GM12878 (cell line): ENCODE measurements around the gene ASS1. TPM values are rescaled to one million over a fixed set of nuclear protein-coding genes. Genes with fewer than 3 reads are reported as not detected.

ENCODE experiments used
- ATAC-seq: fragments of 200-7000 bp; cut with Tn5 transposase; 3 replicates; pipeline ENCODE4 v1.9.1; 2020; ENCODE audit warnings: mild to moderate bottlenecking, moderate library complexity
- BruUV-seq: library from RNA; stranded (reverse); fragments of 400-500 nt; replicated peaks from 2 replicates; lab custom pipeline; 2021; lab: Mats Ljungman, UMichigan
- CTCF ChIA-PET: fragments of 300-600 bp; sonication (Branson Sonifier 250); formaldehyde crosslinking; extraction: SDS; loops from one replicate; lab custom pipeline; 2021; ENCODE audit warnings: inconsistent platforms; lab: Yijun Ruan, JAX
- POLR2A ChIA-PET: fragments of 350-600 bp; formaldehyde crosslinking; extraction: SDS; loops from one replicate; lab custom pipeline; 2021; ENCODE audit warnings: inconsistent platforms; lab: Charles Lee
- RAD21 ChIA-PET: fragments of 300-600 bp; sonication (Branson Sonifier 250); formaldehyde crosslinking; loops from one replicate; lab custom pipeline; 2023; ENCODE audit warnings: antibody characterized with exemption; ENCODE audit not compliant: unreplicated experiment; lab: Charles Lee
- SMC1A ChIA-PET: fragments of 300-600 bp; sonication (Branson Sonifier 250); formaldehyde crosslinking; loops from one replicate; lab custom pipeline; 2023; ENCODE audit not compliant: unreplicated experiment, uncharacterized antibody; lab: Charles Lee
- DNase-seq: peaks from one replicate; pipeline ENCODE4 v3.0.0-alpha.2; 2011; ENCODE audit warnings: low read depth, low spot score
- FAIRE-seq: peaks from 3 replicates; lab custom pipeline; 2011; peaks lifted over from hg19 to GRCh38; lab: Jason Lieb, UNC
- H2AFZ ChIP-seq: 2 replicates; pipeline ENCODE4 v1.6.0; 2011; ENCODE audit warnings: low read depth, low read length, control low read depth; ENCODE audit not compliant: control insufficient read depth
- H3K27ac ChIP-seq: 2 replicates; pipeline ENCODE4 v1.5.1; 2011; ENCODE audit warnings: control low read depth; ENCODE audit not compliant: control insufficient read depth, insufficient read depth
- H3K27me3 ChIP-seq, 2 experiments: replicated peaks in 1 of 2; 2 replicates each; pipeline versions ENCODE4 v1.6.0 to v1.6.1; 2011; ENCODE audit warnings: low read length in 1 of 2; ENCODE audit not compliant: control insufficient read depth in 2 of 2, insufficient read depth in 2 of 2
- H3K36me3 ChIP-seq, 2 experiments: 2 replicates each; pipeline ENCODE4 v1.5.1; 2011; ENCODE audit warnings: low read length in 1 of 2; ENCODE audit not compliant: control insufficient read depth in 2 of 2, insufficient read depth in 2 of 2
- H3K4me1 ChIP-seq: 2 replicates; pipeline ENCODE4 v1.6.1; 2011; ENCODE audit warnings: mild to moderate bottlenecking, low read length, moderate library complexity, mixed read lengths; ENCODE audit not compliant: control insufficient read depth, insufficient read depth
- H3K4me2 ChIP-seq: 2 replicates; pipeline ENCODE4 v1.6.0; 2011; ENCODE audit warnings: control low read depth; ENCODE audit not compliant: control insufficient read depth, insufficient read depth
- H3K4me3 ChIP-seq: fragments of 200-600 bp; sonication (generic); 2 replicates; pipeline ENCODE4 v1.5.1; 2016
- H3K79me2 ChIP-seq: 2 replicates; pipeline ENCODE4 v1.6.0; 2011; ENCODE audit warnings: low read length; ENCODE audit not compliant: control insufficient read depth, insufficient read depth
- H3K9ac ChIP-seq: 2 replicates; pipeline ENCODE4 v1.8.0; 2011; ENCODE audit warnings: low read length, control low read depth, mixed read lengths; ENCODE audit not compliant: control insufficient read depth, insufficient read depth
- H3K9me3 ChIP-seq: replicated peaks from 3 replicates; pipeline ENCODE4 v1.5.1; 2011; ENCODE audit warnings: mild to moderate bottlenecking, low read length; ENCODE audit not compliant: control insufficient read depth, insufficient read depth
- H4K20me1 ChIP-seq: 2 replicates; pipeline ENCODE4 v1.6.0; 2011; ENCODE audit not compliant: control insufficient read depth, insufficient read depth
- BHLHE40 ChIP-seq, 2 experiments: fragments of 450-650 bp in 1 of 2; IDR thresholded peaks; 2 replicates each; pipeline ENCODE4 v1.6.1; 2011 to 2017; ENCODE audit warnings: low read depth in 2 of 2, borderline replicate concordance in 1 of 2, improper control_type of control experiment in 1 of 2, low read length in 1 of 2, mild to moderate bottlenecking in 1 of 2
- CHD1 ChIP-seq: IDR thresholded peaks from 2 replicates; pipeline ENCODE4 v1.6.1; 2012; ENCODE audit warnings: low read depth, low read length, improper control_type of control experiment
- HDAC6 ChIP-seq: fragments of 200-600 bp; sonication (generic); IDR thresholded peaks from one replicate; pipeline ENCODE4 v1.8.0; 2017; ENCODE audit warnings: antibody characterized with exemption; ENCODE audit not compliant: unreplicated experiment
- MEF2A ChIP-seq: IDR thresholded peaks from 2 replicates; pipeline ENCODE4 v1.6.1; 2011; ENCODE audit warnings: low read depth, mild to moderate bottlenecking, low read length, moderate library complexity; ENCODE audit not compliant: insufficient read depth
- NFYB ChIP-seq: IDR thresholded peaks from 2 replicates; pipeline ENCODE4 v1.6.1; 2011; ENCODE audit warnings: low read depth, mild to moderate bottlenecking, low read length, improper control_type of control experiment, moderate library complexity; ENCODE audit not compliant: insufficient read depth
- POU2F2 ChIP-seq: IDR thresholded peaks from 3 replicates; pipeline ENCODE4 v1.6.1; 2011; ENCODE audit warnings: low read depth, mild to moderate bottlenecking, low read length, borderline replicate concordance
- RAD21 ChIP-seq: IDR thresholded peaks from 2 replicates; pipeline ENCODE4 v1.6.1; 2011; ENCODE audit warnings: mild to moderate bottlenecking, low read depth, low read length, moderate library complexity; ENCODE audit not compliant: insufficient read depth
- RAD51 ChIP-seq: fragments of 450-650 bp; IDR thresholded peaks from 2 replicates; pipeline ENCODE4 v1.6.1; 2016; ENCODE audit warnings: moderate library complexity, mild to moderate bottlenecking, inconsistent platforms
- STAT3 ChIP-seq: IDR thresholded peaks from 2 replicates; pipeline ENCODE4 v1.6.1; 2011; ENCODE audit warnings: low read depth, low read length, improper control_type of control experiment
- TAF1 ChIP-seq: IDR thresholded peaks from 2 replicates; pipeline ENCODE4 v1.6.1; 2011; ENCODE audit warnings: mild to moderate bottlenecking, low read depth, low read length, borderline replicate concordance
- TARDBP ChIP-seq: IDR thresholded peaks from 2 replicates; pipeline ENCODE4 v1.6.1; 2016; ENCODE audit warnings: borderline replicate concordance
- ZBTB4 ChIP-seq: fragments of 450-650 bp; formaldehyde crosslinking; IDR thresholded peaks from 2 replicates; pipeline ENCODE4 v1.4.0; 2022; ENCODE audit warnings: mild to moderate bottlenecking, moderate library complexity
- ZNF274 ChIP-seq: IDR thresholded peaks from one replicate; pipeline ENCODE4 v1.8.0; 2011; ENCODE audit not compliant: insufficient read length, insufficient read depth
- ZNF687 ChIP-seq: fragments of 450-650 bp; IDR thresholded peaks from 2 replicates; pipeline ENCODE4 v1.6.1; 2017; ENCODE audit warnings: mild to moderate bottlenecking, moderate library complexity
- WGBS: methylation state at CpG from one replicate; pipeline ENCODE4 v1.1.6; 2016; ENCODE audit warnings: low lambda C conversion rate; ENCODE audit not compliant: insufficient replicate concordance, insufficient coverage; ENCODE audit errors: missing lambda C conversion rate; 5-methylcytosine and 5-hydroxymethylcytosine counted together
- in situ Hi-C: fragments of 300-500 bp; cut with MboI; formaldehyde crosslinking; loops from 9 replicates; pipeline ENCODE4 v1.14.3; 2018; ENCODE audit warnings: mixed read lengths
- intact Hi-C: fragments of 100-400 bp; cut with micrococcal nuclease; formaldehyde crosslinking; loops from one replicate; pipeline ENCODE4 v1.14.2; 2022; ENCODE audit not compliant: unreplicated experiment
- polyA plus RNA-seq, 11 experiments: library from polyadenylated mRNA; depleted of rRNA in 4 of 11; unstranded in 6 of 11; stranded (reverse) in 5 of 11; fragments of >200 nt; fragmentation: Nextera tagmentation in 4 of 11; fragmentation: Illumina TruSeq in 1 of 11; extraction: Ambion mirVana in 4 of 11; extraction: Trizol in 1 of 11; gene quantifications; 1 replicate in 1 of 11; 2 replicates in 10 of 11; pipeline versions ENCODE4 v1.2.1 to v1.2.3, GENCODE V29; 2011 to 2016; ENCODE audit warnings: inconsistent platforms in 2 of 11, missing spikeins in 2 of 11, low read depth in 1 of 11
- total RNA-seq, 4 experiments: library from RNA; depleted of rRNA in 3 of 4; stranded (reverse); fragments of >200 nt in 3 of 4; fragmentation: Illumina TruSeq in 1 of 4; extraction: Trizol in 1 of 4; gene quantifications; 2 replicates each; pipeline versions ENCODE4 v1.2.1 to v1.2.3, GENCODE V29; 2013 to 2021

The ASS1 gene
- total and polyA plus RNA-seq, 10 of the 15 experiments (the other 5 are each of a cell fraction or from before 2014, with no cell fraction given) = 0.10 to 6.1 (median 0.28) TPM; not detected in 3

GRCh38 chr9:130530938-130531337 is 86.2 kb downstream of the ASS1 start (continued):
- TF ChIP-seq NFYB (no peak), BHLHE40 (IDR thresholded peaks at IDR 0.05; ENCODE audit: borderline replicate concordance in 1 of 2, low read depth in 2 of 2, low read length in 1 of 2) (no peak), ZNF687 (no peak)

GRCh38 chr9:130531670-130532069 is 86.9 kb downstream of the ASS1 start:
- no peaks in the 10 kb centered on the region for H3K9me3 ChIP-seq
- ATAC-seq (no peak), FAIRE-seq (no peak), DNase-seq (no peak)
- no peaks in the 10 kb centered on the region for H3K36me3 ChIP-seq
- H3K9ac ChIP-seq = no peak overlapping the region
- no peak overlapping the region for H2AFZ ChIP-seq
- 57% methylated on average over 5 of the region's 8 CpGs for WGBS
- H3K4me3 ChIP-seq = no peak overlapping the region
- POLR2A ChIA-PET = interaction anchor here (0.6 kb wide), 1 partner anchor 288 kb away, joined by 3 read pairs; no protein-coding TSS in a partner anchor
- RAD21 ChIA-PET = no interaction called here
- CTCF ChIA-PET = no interaction called here
- no peaks in the 10 kb centered on the region for H4K20me1 ChIP-seq
- BruUV-seq = no TSS peak
- H3K27ac ChIP-seq = no peak overlapping the region
- SMC1A ChIA-PET = no interaction called here
- in situ Hi-C loops = no loop called here
- intact Hi-C loops = no loop called here
- H3K4me2 ChIP-seq = no peak overlapping the region
- no peaks in the 10 kb centered on the region for H3K4me1 ChIP-seq
- H3K79me2 ChIP-seq = no peaks in the 10 kb centered on the region
- H3K27me3 ChIP-seq = peaks cover 2 to 5% of the 10 kb centered on the region in 2 experiments; a peak in 3 of 4 replicates
- no peak for TF ChIP-seq MEF2A
- no peak for TF ChIP-seq RAD51
- TF ChIP-seq HDAC6 = no peak
- TF ChIP-seq TARDBP = no peak
- no peak for TF ChIP-seq ZBTB4 (CRISPR knock-in tag)
- TF ChIP-seq STAT3 = no peak
- TF ChIP-seq ZNF274 = no peak
- TF ChIP-seq CHD1 = no peak
- TF ChIP-seq TAF1 = no peak
- no peak for TF ChIP-seq POU2F2
- no peak for TF ChIP-seq RAD21
